ENCODE results near the gene PDCD6IP. TPM values are rescaled to one million over a fixed set of nuclear protein-coding genes. Genes with fewer than 3 reads are reported as not detected.

The PDCD6IP gene
- total and polyA plus RNA-seq, 2 experiments from 2014 or later, result 45.1 to 185 TPM

- no peak for TF ChIP-seq ZNF462 (CRISPR knock-in tag; IDR thresholded peaks at IDR 0.05)
Observed at GRCh38 chr3:33808559-33808958, 10.1 kb downstream of the PDCD6IP start (continued).

GRCh38 chr3:33810545-33810944, 12.1 kb downstream of the PDCD6IP start:
- ATAC-seq, result no peak
- H2AFZ ChIP-seq, result no peak overlapping the region
- H3K27me3 ChIP-seq (ENCODE audit: insufficient read depth), result no peaks in the 10 kb centered on the region
- no peaks in the 10 kb centered on the region for H3K36me3 ChIP-seq (ENCODE audit: insufficient read depth)
- H3K9me2 ChIP-seq (ENCODE audit: insufficient read depth), result no peaks in the 10 kb centered on the region
- H3K4me1 ChIP-seq (ENCODE audit: insufficient read depth), result no peaks in the 10 kb centered on the region
- Mint-ChIP-seq H3K27me3 (ENCODE audit: insufficient read depth, low read depth, poor library complexity) (no peaks in the 10 kb centered on the region), H3K36me3 (ENCODE audit: low read depth) (peaks cover 10% of the 10 kb centered on the region), H3K4me1 (peaks cover 15% of the 10 kb centered on the region), H3K27ac (no peak overlapping the region), H3K4me3 (no peak overlapping the region), H3K9me3 (no peaks in the 10 kb centered on the region)
- H3F3A ChIP-seq (replicated peaks; ENCODE audit: low read depth), result no peaks in the 10 kb centered on the region
- H3K79me2 ChIP-seq (replicated peaks; ENCODE audit: insufficient read depth), result peaks cover 67% of the 10 kb centered on the region
- peaks cover 8% of the 10 kb centered on the region; the same call in 1 of the 2 replicates for H4K20me1 ChIP-seq (replicated peaks; ENCODE audit: insufficient read depth)
- H3K27ac ChIP-seq (ENCODE audit: low read depth), result no peak overlapping the region
- H3K4me2 ChIP-seq, result no peak overlapping the region
- H3K4me3 ChIP-seq, result no peak overlapping the region
- no peak for DNase-seq (ENCODE audit: low spot score)
- TF ChIP-seq ETS1 (IDR thresholded peaks at IDR 0.05), result no peak
- no peak for TF ChIP-seq JUNB (IDR thresholded peaks at IDR 0.05; ENCODE audit: unreplicated experiment)
- no peak for TF ChIP-seq STAT1 (IDR thresholded peaks at IDR 0.05; ENCODE audit: unreplicated experiment)
- no peak for TF ChIP-seq ZNF114 (CRISPR knock-in tag; IDR thresholded peaks at IDR 0.05)
- TF ChIP-seq POLR2AphosphoS5 (IDR thresholded peaks at IDR 0.05; ENCODE audit: low read depth), result no peak
- TF ChIP-seq NANOG (IDR thresholded peaks at IDR 0.05; ENCODE audit: borderline replicate concordance), result no peak
- no peak for TF ChIP-seq ZNF462 (CRISPR knock-in tag; IDR thresholded peaks at IDR 0.05)
